22Rv1 (cell line): ENCODE results near the gene DCP1A.

Experiments
- CTCF ChIP-seq: fragments of 450-650 bp; IDR thresholded peaks from 2 replicates; pipeline ENCODE4 v1.5.1; 2017; ENCODE audit warnings: mild to moderate bottlenecking
- ZFX ChIP-seq: fragments of 450-650 bp; IDR thresholded peaks from 2 replicates; pipeline ENCODE4 v1.6.1; 2017; ENCODE audit warnings: antibody characterized with exemption, borderline replicate concordance

- TF ChIP-seq CTCF (no peak), ZFX (no peak)
Measured at GRCh38 chr3:53264718-53265117, 82.6 kb downstream of the DCP1A start.
